ENCODE results near the gene POLR1H.

POLR1H gene

GRCh38 chr6:30066577-30067459 lies 5.8 kb downstream of the POLR1H start, which contains the start of gene PPP1R11:
Gene PPP1R11 (plus strand): TSS chr6:30067198. CDS start chr6:30067411, 213 bp downstream.
- ChIA-PET POLR2A (ENCODE audit: low non-redundant PET) (interaction anchor here (0.5 to 0.7 kb wide), 4 partner anchors 13 to 35 kb away, joined by 3 read pairs; no protein-coding TSS in a partner anchor), CTCF (interaction anchor here (0.7 kb wide), 1 partner anchor 413 kb away, joined by 3 read pairs; no protein-coding TSS in a partner anchor)
- peak within 1 kb of the TSS; percentile 80 for H3K27ac ChIP-seq
- TF ChIP-seq CTCF (conservative IDR thresholded peaks at IDR 0.05; ENCODE audit: low read depth): no peak
- peak; percentile 94 for DNase-seq (ENCODE audit: low spot score)

- ChIA-PET POLR2A (ENCODE audit: low non-redundant PET) (no interaction called here), CTCF (no interaction called here)
- no peak for TF ChIP-seq CTCF (conservative IDR thresholded peaks at IDR 0.05; ENCODE audit: low read depth)
- no peak for DNase-seq (ENCODE audit: low spot score)
- H3K27ac ChIP-seq: peak overlapping the region; percentile 80
Measured at GRCh38 chr6:30067460-30068139, 6.5 kb downstream of the POLR1H start.

GRCh38 chr6:30071081-30071818 lies 10.2 kb downstream of the POLR1H start:
- ChIA-PET CTCF (no interaction called here), POLR2A (ENCODE audit: low non-redundant PET) (no interaction called here)
- H3K27ac ChIP-seq: no peak overlapping the region
- TF ChIP-seq CTCF (conservative IDR thresholded peaks at IDR 0.05; ENCODE audit: low read depth): no peak
- DNase-seq (ENCODE audit: low spot score): no peak

GRCh38 chr6:30071858-30072257 lies 10.8 kb downstream of the POLR1H start:
- POLR2A ChIA-PET (ENCODE audit: low non-redundant PET): no interaction called here
- no peak for TF ChIP-seq CTCF (conservative IDR thresholded peaks at IDR 0.05; ENCODE audit: low read depth)
- H3K27ac ChIP-seq: no peak overlapping the region
- CTCF ChIA-PET: no interaction called here
- no peak for DNase-seq (ENCODE audit: low spot score)

- H3K27ac ChIP-seq: peak overlapping the region; percentile 87
- POLR2A ChIA-PET (ENCODE audit: low non-redundant PET): interaction anchor here (1.3 kb wide), 1 partner anchor 28 kb away, joined by 5 read pairs; no protein-coding TSS in a partner anchor
- DNase-seq (ENCODE audit: low spot score): no peak
- TF ChIP-seq CTCF (conservative IDR thresholded peaks at IDR 0.05; ENCODE audit: low read depth): no peak
- CTCF ChIA-PET: interaction anchor here (0.7 to 1.0 kb wide), 2 partner anchors 57 to 151 kb away, joined by 4 to 5 read pairs; no protein-coding TSS in a partner anchor
Measured at GRCh38 chr6:30073489-30074235, 12.6 kb downstream of the POLR1H start.

Data from RWPE1 (cell line).